ENCODE results near the gene NOC4L. TPM values are rescaled to one million over a fixed set of nuclear protein-coding genes. Genes with fewer than 3 reads are reported as not detected.
"Not testable (repeated sequence)": the region's sequence is repeated elsewhere in the genome, so short reads cannot be mapped to it uniquely, and the experiment has no call there.

NOC4L gene
- total RNA-seq, 1 donor from 2014 or later: 29.1 TPM

GRCh38 chr12:132148368-132149045 lies 4.2 kb downstream of the NOC4L start:
- ATAC-seq (ENCODE audit: low read depth) (no peak), DNase-seq (no peak)
- Mint-ChIP-seq H3K4me1 (peaks cover 25% of the 10 kb centered on the region), H3K36me3 (ENCODE audit: low read depth) (peaks cover 27% of the 10 kb centered on the region), H3K27me3 (no peaks in the 10 kb centered on the region), H3K4me3 (no peak overlapping the region), H3K27ac (no peak overlapping the region), H3K9me3 (no peaks in the 10 kb centered on the region)
- ChIA-PET CTCF (no interaction called here), POLR2A (no interaction called here)
- no peak for TF ChIP-seq CTCF (IDR thresholded peaks at IDR 0.05)
- intact Hi-C loops (cut with micrococcal nuclease): no loop called here

- H3K4me3 Mint-ChIP-seq; H3K9me3 Mint-ChIP-seq; H3K27ac Mint-ChIP-seq; POLR2A ChIA-PET; CTCF ChIA-PET; DNase-seq; H3K27me3 Mint-ChIP-seq; ATAC-seq (ENCODE audit: low read depth); intact Hi-C loops (cut with micrococcal nuclease): not testable (repeated sequence)
- Mint-ChIP-seq H3K36me3 (ENCODE audit: low read depth) (peaks cover 25% of the 10 kb centered on the region), H3K4me1 (peaks cover 23% of the 10 kb centered on the region)
Observed at GRCh38 chr12:132149526-132149925, 5.3 kb downstream of the NOC4L start.

DNA sequence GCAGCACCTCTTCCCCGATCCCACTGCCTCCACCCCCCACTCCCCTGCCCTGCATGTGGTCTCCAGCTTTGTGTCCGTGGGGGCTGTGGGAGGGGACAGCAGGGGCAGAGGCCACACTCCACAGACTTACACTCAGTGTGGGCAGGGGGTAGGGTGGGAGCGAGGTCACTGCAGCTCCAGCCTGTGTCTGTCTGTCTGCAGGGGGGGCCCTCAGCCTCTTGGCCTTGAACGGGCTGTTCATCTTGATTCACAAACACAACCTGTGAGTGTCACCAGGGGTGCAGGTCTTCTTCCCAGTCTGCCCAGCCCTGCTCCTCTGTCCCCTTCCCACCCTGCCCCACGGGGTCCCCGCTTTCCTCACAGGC lies 6.5 kb downstream of the NOC4L start:
- intact Hi-C loops (cut with micrococcal nuclease): no loop called here
- Mint-ChIP-seq H3K4me1 (peaks cover 13% of the 10 kb centered on the region), H3K27me3 (no peaks in the 10 kb centered on the region), H3K4me3 (no peak overlapping the region), H3K9me3 (no peaks in the 10 kb centered on the region), H3K27ac (no peak overlapping the region), H3K36me3 (ENCODE audit: low read depth) (peaks cover 24% of the 10 kb centered on the region)
- ATAC-seq (ENCODE audit: low read depth) (no peak), DNase-seq (no peak)
- no peak for TF ChIP-seq CTCF (IDR thresholded peaks at IDR 0.05)
- ChIA-PET POLR2A (no interaction called here), CTCF (no interaction called here)

DNA sequence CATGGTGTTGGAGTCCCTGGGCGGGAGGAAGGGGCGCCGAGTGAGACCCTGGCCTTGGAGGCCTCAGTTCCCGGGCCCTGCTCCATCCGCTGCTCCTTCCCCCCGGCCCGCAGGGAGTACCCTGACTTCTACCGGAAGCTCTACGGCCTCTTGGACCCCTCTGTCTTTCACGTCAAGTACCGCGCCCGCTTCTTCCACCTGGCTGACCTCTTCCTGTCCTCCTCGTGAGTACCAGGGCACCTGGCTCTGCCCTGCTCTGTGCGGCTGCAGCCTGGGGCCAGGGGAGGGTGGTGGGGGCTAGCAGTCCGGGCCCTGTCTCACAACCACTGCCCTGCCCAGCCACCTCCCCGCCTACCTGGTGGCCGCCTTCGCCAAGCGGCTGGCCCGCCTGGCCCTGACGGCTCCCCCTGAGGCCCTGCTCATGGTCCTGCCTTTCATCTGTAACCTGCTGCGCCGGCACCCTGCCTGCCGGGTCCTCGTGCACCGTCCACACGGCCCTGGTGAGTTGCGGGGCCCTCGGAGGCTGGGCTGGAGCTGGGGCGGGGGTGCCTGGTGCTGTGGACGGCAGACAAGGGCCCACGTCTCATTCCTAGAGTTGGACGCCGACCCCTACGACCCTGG lies 7.0 kb downstream of the NOC4L start:
- H3K4me1 Mint-ChIP-seq: peaks cover 8% of the 10 kb centered on the region
- TF ChIP-seq CTCF (IDR thresholded peaks at IDR 0.05): no peak
- ChIA-PET CTCF (no interaction called here), POLR2A (no interaction called here)
- H3K4me3 Mint-ChIP-seq: no peak overlapping the region
- no peaks in the 10 kb centered on the region for H3K27me3 Mint-ChIP-seq
- H3K36me3 Mint-ChIP-seq (ENCODE audit: low read depth): peaks cover 21% of the 10 kb centered on the region
- DNase-seq (no peak), ATAC-seq (ENCODE audit: low read depth) (no peak)
- intact Hi-C loops (cut with micrococcal nuclease): no loop called here
- H3K9me3 Mint-ChIP-seq: no peaks in the 10 kb centered on the region
- H3K27ac Mint-ChIP-seq: no peak overlapping the region

DNA sequence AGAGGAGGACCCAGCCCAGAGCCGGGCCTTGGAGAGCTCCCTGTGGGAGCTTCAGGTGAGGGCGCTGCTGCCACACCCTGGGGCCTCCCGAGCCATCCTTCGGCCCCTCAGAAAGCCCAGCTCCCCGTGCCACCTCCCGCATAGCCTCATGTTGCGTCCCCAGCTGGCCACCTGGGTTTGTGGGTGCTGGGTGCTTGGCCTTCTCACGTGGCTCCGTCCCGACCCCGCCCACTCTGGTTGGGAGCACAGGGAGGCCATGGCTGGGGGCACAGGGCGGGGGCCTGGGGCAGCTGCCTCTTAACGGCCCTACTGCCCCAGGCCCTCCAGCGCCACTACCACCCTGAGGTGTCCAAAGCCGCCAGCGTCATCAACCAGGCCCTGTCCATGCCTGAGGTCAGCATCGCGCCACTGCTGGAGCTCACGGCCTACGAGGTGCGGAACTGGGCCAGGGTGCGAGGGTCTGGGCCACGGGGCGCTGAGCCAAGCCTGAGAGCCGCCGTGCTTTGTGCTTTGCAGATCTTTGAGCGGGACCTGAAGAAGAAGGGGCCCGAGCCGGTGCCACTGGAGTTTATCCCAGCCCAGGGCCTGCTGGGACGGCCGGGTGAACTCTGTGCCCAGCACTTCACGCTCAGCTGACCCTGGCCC lies 7.6 kb downstream of the NOC4L start:
- no peak overlapping the region for H3K27ac Mint-ChIP-seq
- H3K9me3 Mint-ChIP-seq: no peaks in the 10 kb centered on the region
- no peak for TF ChIP-seq CTCF (IDR thresholded peaks at IDR 0.05)
- ATAC-seq (ENCODE audit: low read depth) (no peak), DNase-seq (no peak)
- intact Hi-C loops (cut with micrococcal nuclease): no loop called here
- ChIA-PET CTCF (no interaction called here), POLR2A (no interaction called here)
- peaks cover 16% of the 10 kb centered on the region for H3K36me3 Mint-ChIP-seq (ENCODE audit: low read depth)
- H3K27me3 Mint-ChIP-seq: no peaks in the 10 kb centered on the region
- H3K4me1 Mint-ChIP-seq: peaks cover 2% of the 10 kb centered on the region
- H3K4me3 Mint-ChIP-seq: no peak overlapping the region
